ENCODE results near the gene ATP9B.

ATP9B gene

DNA sequence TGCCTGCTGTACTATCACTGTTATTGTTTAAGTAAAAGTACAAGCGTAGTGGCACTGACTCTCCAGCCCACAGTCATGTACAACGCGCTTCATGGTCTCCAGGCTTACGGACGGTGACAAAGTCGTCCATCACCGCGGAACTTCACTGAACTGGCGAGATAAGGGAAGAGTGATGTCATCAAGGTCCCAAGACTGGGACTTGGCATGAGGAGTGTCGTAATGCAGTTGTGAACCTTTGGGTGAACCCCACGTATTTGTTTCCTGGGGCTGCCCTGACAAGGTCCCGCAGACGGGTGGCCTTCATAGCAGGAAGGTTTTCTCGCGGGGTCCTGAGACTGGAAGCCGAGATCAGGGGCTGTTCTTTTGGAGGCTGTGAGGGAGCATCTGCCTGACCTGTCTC, 343.8 kb downstream of the ATP9B start:
- no peak for DNase-seq

DNA sequence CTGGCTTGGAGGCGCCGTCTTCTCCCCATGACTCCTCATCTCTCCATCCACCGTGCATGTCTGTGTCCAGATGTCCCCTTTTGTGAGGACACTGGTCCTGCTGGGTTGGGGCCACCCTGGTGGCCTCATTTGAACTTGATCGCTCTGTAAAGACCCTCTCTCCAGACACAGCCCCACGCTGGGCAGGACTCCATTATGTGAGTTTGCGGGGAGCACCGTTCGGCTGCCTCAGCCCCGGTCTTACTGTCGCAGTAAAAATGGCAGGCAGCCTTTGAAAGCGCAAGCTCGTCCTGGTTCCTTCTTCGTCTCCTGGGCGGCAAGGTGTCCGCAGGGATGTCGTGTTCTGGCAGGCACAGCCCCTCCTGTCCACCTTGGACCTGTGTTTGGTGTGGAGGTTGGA, 344.2 kb downstream of the ATP9B start:
- DNase-seq = no peak

- no peak for DNase-seq
These were observed 344.7 kb downstream of the ATP9B start for GRCh38 chr18:79413901-79414300.

DNA sequence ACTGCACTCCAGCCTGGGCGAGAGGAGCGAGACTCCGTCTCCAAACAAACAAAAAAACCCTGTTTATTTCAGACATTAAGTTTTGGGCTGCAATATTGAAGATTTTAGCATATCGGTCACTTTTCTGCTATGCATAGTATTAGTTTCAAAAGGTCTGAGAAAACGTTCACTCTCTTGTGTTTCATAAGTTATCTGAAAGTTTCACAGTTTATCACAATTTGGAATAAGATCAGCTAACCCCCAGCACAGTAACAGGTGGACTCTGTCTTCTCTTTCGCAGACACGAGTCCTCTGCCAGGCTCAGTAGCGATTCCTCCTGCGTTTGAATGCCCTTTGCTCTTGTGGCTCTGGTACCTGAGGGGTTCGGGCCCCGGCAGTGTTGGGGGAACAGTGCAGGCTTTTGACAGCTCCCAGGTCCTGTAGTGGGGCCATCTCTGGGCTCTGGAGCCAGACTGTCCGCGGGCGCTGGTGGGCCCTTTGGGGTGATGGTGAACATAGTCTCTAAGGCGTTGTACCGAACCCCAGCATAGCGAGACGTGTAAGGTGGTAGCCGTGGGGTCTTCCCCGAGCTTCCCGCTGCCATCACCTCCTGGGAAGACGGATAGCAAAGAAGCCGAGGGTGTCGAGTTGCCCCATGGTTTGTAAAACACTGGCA, 347.0 kb downstream of the ATP9B start:
- no peak for DNase-seq

DNA sequence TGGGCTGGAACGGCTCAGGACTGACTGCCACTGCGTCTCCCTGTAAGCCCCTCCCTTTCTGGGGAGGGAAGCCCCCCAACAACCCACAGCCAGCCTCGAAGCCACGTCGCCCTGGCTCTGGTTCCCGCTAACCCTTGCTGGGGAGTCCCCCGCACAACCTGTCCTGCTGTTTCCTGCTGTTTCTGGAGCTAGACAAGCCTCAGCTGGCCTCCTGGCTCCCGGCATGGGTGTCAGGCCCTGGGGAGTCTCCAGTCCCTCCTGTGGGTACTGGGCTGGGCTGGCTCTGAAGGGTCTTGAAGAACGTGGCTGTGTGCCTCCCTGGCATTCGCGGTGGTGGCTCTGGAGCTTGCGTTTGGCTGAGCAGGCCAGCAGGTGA, 347.5 kb downstream of the ATP9B start:
- no peak for DNase-seq

- no peak for DNase-seq
These were observed 349.0 kb downstream of the ATP9B start for GRCh38 chr18:79418236-79418635.

GRCh38 chr18:79418642-79419041, 349.4 kb downstream of the ATP9B start:
- DNase-seq = no peak

GRCh38 chr18:79420033-79420745, 351.0 kb downstream of the ATP9B start:
- DNase-seq = no peak

DNA sequence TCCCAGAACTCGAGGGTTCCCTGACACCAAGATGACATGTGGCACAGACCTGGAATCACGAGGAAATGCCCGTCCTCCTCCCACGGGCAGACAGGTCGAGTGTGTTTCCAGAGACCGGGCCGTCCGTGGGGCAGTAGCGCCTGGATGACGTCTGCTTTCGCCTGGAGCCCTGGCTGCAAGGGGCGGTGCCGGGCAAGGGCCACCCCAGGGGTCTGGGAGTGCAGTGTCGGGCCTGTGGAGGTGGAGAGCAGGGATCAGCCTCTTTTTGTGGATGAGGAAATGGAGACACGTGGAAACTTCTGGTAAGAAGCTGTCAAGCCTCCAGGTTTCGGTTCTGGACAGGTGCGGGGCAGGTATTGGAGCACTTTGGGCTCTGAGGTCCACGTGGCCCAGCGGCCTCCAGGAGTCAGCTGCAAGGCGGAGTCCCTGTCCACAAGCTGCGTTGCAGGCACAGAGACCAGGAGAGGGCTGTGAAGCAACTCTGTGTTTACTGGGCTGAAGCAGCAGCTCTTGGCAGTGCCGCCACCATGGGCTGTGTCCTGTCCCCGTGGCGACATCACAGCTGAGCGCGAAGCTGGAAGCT, 352.2 kb downstream of the ATP9B start:
- DNase-seq = no peak

DNA sequence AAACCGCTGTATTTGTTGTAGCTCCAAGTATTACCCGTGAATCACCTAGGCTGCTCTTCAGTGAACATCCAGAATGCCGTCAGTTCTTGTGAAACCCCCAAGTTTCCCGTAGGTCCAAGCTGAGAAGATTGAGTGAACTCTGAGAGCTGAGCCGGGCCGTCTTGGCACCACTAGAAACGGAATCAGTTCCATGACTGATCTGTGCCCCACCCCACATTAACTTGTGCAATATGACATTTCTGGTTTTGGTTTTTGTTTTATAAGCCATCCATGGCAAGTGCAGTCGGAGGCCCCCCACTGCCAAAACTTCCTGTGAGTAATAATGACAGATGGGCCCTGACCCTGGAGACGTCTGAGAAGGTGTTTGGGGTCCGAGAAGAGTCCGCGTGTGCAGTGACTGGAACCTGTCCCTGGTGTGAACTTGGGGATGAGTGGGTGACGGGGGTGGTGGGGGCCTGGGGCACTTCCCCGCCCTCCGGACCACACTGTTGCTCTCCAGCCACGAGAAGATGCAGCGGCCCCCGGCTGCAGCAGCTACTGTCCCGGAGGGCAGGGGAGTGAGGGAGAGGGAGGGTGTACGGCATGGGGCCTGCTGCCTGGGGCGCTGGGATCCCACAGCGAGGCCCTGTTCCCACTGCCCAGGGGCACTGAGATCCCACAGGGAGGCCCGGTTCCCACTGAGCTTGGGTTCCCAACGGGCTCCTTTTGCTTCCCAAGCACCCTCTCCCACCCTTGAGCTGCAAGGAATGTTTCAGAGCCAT, 353.0 kb downstream of the ATP9B start:
- no peak for DNase-seq

- DNase-seq = no peak
These were observed 353.6 kb downstream of the ATP9B start for GRCh38 chr18:79422783-79423165.

- no peak for DNase-seq
These were observed 354.2 kb downstream of the ATP9B start for GRCh38 chr18:79423211-79424007.

- DNase-seq = no peak
These were observed 354.9 kb downstream of the ATP9B start for GRCh38 chr18:79424008-79424565.

- DNase-seq = no peak
These were observed 355.8 kb downstream of the ATP9B start for GRCh38 chr18:79424880-79425568.

DNA sequence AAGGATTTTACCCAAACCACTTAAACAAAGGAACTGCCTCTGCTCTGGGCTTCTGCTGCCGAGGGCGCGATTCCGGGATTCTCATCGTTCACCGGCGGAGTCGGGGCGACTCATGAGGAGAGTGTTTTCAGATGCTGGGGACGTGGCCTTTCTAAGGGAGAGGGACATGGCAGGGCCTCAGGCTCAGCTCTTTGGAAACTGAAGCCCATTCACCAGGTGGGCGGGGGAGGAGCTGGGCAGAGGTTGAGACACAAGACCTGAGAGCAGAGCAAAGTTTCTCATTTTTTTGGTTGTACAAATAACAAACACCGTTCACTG, 356.3 kb downstream of the ATP9B start:
- no peak for DNase-seq

- DNase-seq = no peak
These were observed 357.4 kb downstream of the ATP9B start for GRCh38 chr18:79426376-79427300.

DNA sequence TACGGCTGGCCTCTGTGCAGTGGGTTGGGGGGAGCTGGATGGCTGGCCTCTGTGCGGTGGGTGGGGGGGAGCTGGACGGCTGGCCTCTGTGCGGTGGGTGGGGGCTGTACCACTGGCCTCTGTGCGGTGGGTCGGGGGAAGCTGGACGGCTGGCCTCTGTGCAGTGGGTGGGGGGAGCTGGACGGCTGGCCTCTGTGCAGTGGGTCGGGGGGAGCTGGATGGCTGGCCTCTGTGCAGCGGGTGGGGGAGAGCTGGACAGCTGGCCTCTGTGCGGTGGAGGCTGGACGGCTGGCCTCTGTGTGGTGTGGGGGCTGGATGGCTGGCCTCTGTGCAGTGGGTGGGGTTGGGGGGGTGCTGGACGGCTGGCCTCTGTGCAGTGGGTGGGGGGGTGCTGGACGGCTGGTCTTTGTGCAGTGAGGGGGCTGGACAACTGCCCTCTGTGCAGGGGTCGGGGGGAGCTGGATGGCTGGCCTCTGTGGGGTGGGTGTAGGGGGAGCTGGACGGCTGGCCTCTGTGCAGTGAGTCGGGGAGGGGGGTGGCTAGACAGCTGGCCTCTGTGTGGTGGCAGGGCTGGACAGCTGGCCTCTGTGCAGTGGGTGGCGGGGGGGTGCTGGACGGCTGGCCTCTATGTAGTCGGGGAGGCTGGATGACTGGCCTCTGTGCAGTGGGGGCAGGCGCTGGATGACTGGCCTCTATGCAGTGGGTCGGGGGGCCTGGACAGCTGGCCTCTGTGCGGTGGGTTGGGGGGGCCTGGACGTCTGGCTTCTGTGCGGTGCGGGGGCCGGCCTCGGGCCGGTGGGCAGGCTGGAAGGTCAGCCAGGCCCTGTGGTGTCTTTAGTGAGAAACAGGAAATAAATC, 358.4 kb downstream of the ATP9B start:
- DNase-seq = no peak
